Effector memory CD4-positive, alpha-beta T cell (primary cell): ENCODE measurements around the gene ACKR2.

Experiments
- DNase-seq, 3 donors: peaks; one replicate each; pipeline ENCODE4 v3.0.0-alpha.2; 2020
- H3K27ac ChIP-seq: 2 replicates; pipeline ENCODE4 v1.7.0; 2013; ENCODE audit warnings: mild to moderate bottlenecking, low read length, moderate library complexity; ENCODE audit not compliant: insufficient read depth, poor library complexity, severe bottlenecking
- H3K27me3 ChIP-seq: replicated peaks from 2 replicates; pipeline ENCODE4 v1.7.0; 2013; ENCODE audit warnings: mild to moderate bottlenecking, low read length; ENCODE audit not compliant: insufficient read depth, control insufficient read depth, poor library complexity, severe bottlenecking
- H3K36me3 ChIP-seq: 2 replicates; pipeline ENCODE4 v1.7.0; 2013; ENCODE audit warnings: mild to moderate bottlenecking, low read length, moderate library complexity; ENCODE audit not compliant: control insufficient read depth, insufficient read depth
- H3K4me1 ChIP-seq: 2 replicates; pipeline ENCODE4 v1.7.0; 2013; ENCODE audit warnings: low read length, mild to moderate bottlenecking; ENCODE audit not compliant: control insufficient read depth, insufficient read depth, poor library complexity, severe bottlenecking
- H3K4me3 ChIP-seq: 2 replicates; pipeline ENCODE4 v1.7.0; 2013; ENCODE audit warnings: low read length, low read depth, mild to moderate bottlenecking; ENCODE audit not compliant: insufficient read depth, poor library complexity, severe bottlenecking
- H3K9me3 ChIP-seq: 2 replicates; pipeline ENCODE4 v1.7.0; 2013; ENCODE audit warnings: mild to moderate bottlenecking, low read length, moderate library complexity; ENCODE audit not compliant: control insufficient read depth

ACKR2 gene

GRCh38 chr3:42843713-42844411 lies 34.6 kb downstream of the ACKR2 start:
- Histone ChIP-seq H3K27me3 (no peaks in the 10 kb centered on the region), H3K9me3 (no peaks in the 10 kb centered on the region), H3K4me1 (peaks cover 4% of the 10 kb centered on the region), H3K36me3 (no peaks in the 10 kb centered on the region), H3K4me3 (no peak overlapping the region), H3K27ac (no peak overlapping the region)
- DNase-seq = no peak

GRCh38 chr3:42844412-42844713 lies 35.1 kb downstream of the ACKR2 start:
- no peak overlapping the region for H3K4me3 ChIP-seq
- no peak for DNase-seq
- H3K27ac ChIP-seq = no peak overlapping the region
- H3K9me3 ChIP-seq = no peaks in the 10 kb centered on the region
- no peaks in the 10 kb centered on the region for H3K36me3 ChIP-seq
- peaks cover 4% of the 10 kb centered on the region for H3K4me1 ChIP-seq
- H3K27me3 ChIP-seq = no peaks in the 10 kb centered on the region

- Histone ChIP-seq H3K36me3 (no peaks in the 10 kb centered on the region), H3K27ac (no peak overlapping the region), H3K4me3 (no peak overlapping the region), H3K9me3 (no peaks in the 10 kb centered on the region), H3K27me3 (no peaks in the 10 kb centered on the region), H3K4me1 (peaks cover 4% of the 10 kb centered on the region)
- no peak for DNase-seq
Observed at GRCh38 chr3:42844815-42845214, 35.6 kb downstream of the ACKR2 start.

GRCh38 chr3:42846685-42847522 lies 37.7 kb downstream of the ACKR2 start:
- Histone ChIP-seq H3K9me3 (no peaks in the 10 kb centered on the region), H3K36me3 (no peaks in the 10 kb centered on the region), H3K27ac (no peak overlapping the region), H3K4me3 (no peak overlapping the region), H3K27me3 (no peaks in the 10 kb centered on the region), H3K4me1 (peaks cover 4% of the 10 kb centered on the region)
- no peak for DNase-seq

- Histone ChIP-seq H3K27me3 (no peaks in the 10 kb centered on the region), H3K4me1 (peaks cover 4% of the 10 kb centered on the region), H3K4me3 (no peak overlapping the region), H3K27ac (no peak overlapping the region), H3K36me3 (no peaks in the 10 kb centered on the region), H3K9me3 (no peaks in the 10 kb centered on the region)
- DNase-seq = no peak
Observed at GRCh38 chr3:42847731-42848130, 38.5 kb downstream of the ACKR2 start.

- no peaks in the 10 kb centered on the region for H3K36me3 ChIP-seq
- H3K9me3 ChIP-seq = no peaks in the 10 kb centered on the region
- H3K4me1 ChIP-seq = peaks cover 4% of the 10 kb centered on the region
- no peak for DNase-seq
- no peaks in the 10 kb centered on the region for H3K27me3 ChIP-seq
- H3K4me3 ChIP-seq = no peak overlapping the region
- no peak overlapping the region for H3K27ac ChIP-seq
Observed at GRCh38 chr3:42849017-42849416, 39.8 kb downstream of the ACKR2 start.

- peaks cover 4% of the 10 kb centered on the region for H3K4me1 ChIP-seq
- H3K36me3 ChIP-seq = no peaks in the 10 kb centered on the region
- H3K4me3 ChIP-seq = no peak overlapping the region
- no peaks in the 10 kb centered on the region for H3K9me3 ChIP-seq
- no peak for DNase-seq
- no peaks in the 10 kb centered on the region for H3K27me3 ChIP-seq
- no peak overlapping the region for H3K27ac ChIP-seq
Observed at GRCh38 chr3:42850263-42850662, 41.0 kb downstream of the ACKR2 start.

GRCh38 chr3:42851228-42851834 lies 42.1 kb downstream of the ACKR2 start:
- Histone ChIP-seq H3K36me3 (no peaks in the 10 kb centered on the region), H3K27ac (no peak overlapping the region), H3K27me3 (no peaks in the 10 kb centered on the region), H3K4me3 (no peak overlapping the region), H3K9me3 (no peaks in the 10 kb centered on the region), H3K4me1 (peaks cover 4% of the 10 kb centered on the region)
- DNase-seq = no peak

- H3K9me3 ChIP-seq = no peaks in the 10 kb centered on the region
- H3K4me1 ChIP-seq = peaks cover under 1% of the 10 kb centered on the region
- no peak for DNase-seq
- no peaks in the 10 kb centered on the region for H3K36me3 ChIP-seq
- no peak overlapping the region for H3K4me3 ChIP-seq
- no peak overlapping the region for H3K27ac ChIP-seq
- H3K27me3 ChIP-seq = no peaks in the 10 kb centered on the region
Observed at GRCh38 chr3:42852441-42852840, 43.2 kb downstream of the ACKR2 start.

- H3K27ac ChIP-seq = no peak overlapping the region
- H3K36me3 ChIP-seq = no peaks in the 10 kb centered on the region
- no peak overlapping the region for H3K4me3 ChIP-seq
- no peaks in the 10 kb centered on the region for H3K4me1 ChIP-seq
- H3K27me3 ChIP-seq = no peaks in the 10 kb centered on the region
- no peak for DNase-seq
- no peaks in the 10 kb centered on the region for H3K9me3 ChIP-seq
Observed at GRCh38 chr3:42853056-42853455, 43.8 kb downstream of the ACKR2 start.
